ENCODE data around the gene RILP. TPM values are rescaled to one million over a fixed set of nuclear protein-coding genes. Genes with fewer than 3 reads are reported as not detected.

The RILP gene
- total and polyA plus RNA-seq, 8 donors, result 6.6 to 14.4 (median 8.1) TPM

- H3K27ac ChIP-seq, result no peak overlapping the region
- no peaks in the 10 kb centered on the region for H3K36me3 ChIP-seq
- peaks cover 6 to 14% (median 8%) of the 10 kb centered on the region in 3 donors for H3K4me1 ChIP-seq
- 72 to 80% methylated on average over 12 of the region's 12 CpGs for WGBS, 2 donors
- no peak for ATAC-seq
- no peak for DNase-seq
- H3K4me3 ChIP-seq, result no peak overlapping the region
- no peak for FAIRE-seq
- intact Hi-C loops (cut with DNase I), result no loop called here
- no peak for TF ChIP-seq CTCF (IDR thresholded peaks at IDR 0.05)
- no peaks in the 10 kb centered on the region for H3K27me3 ChIP-seq
- H3K9me3 ChIP-seq, result no peaks in the 10 kb centered on the region
Measured at GRCh38 chr17:1641065-1641403, 8.6 kb downstream of the RILP start.

- whole genome bisulfite sequencing, 2 donors, result 51 to 55% methylated on average over 23 of the region's 23 CpGs
Measured at GRCh38 chr17:1640329-1641064, 9.2 kb downstream of the RILP start.

GRCh38 chr17:1639549-1640180 is 10.0 kb downstream of the RILP start:
- WGBS, 2 donors, result 54 to 55% methylated on average over 11 of the region's 11 CpGs
- no peak for TF ChIP-seq CTCF (IDR thresholded peaks at IDR 0.05)

More at GRCh38 chr17:1640329-1641064, 9.2 kb downstream of the RILP start:
- Histone ChIP-seq H3K36me3 (no peaks in the 10 kb centered on the region), H3K9me3 (no peaks in the 10 kb centered on the region), H3K27me3 (no peaks in the 10 kb centered on the region), H3K27ac (peak overlapping the region in 1 of 4 donors; percentile 5), H3K4me3 (no peak overlapping the region), H3K4me1 (peaks cover 6 to 14% (median 8%) of the 10 kb centered on the region in 3 donors)
- intact Hi-C loops (cut with DNase I), result no loop called here
- TF ChIP-seq CTCF (IDR thresholded peaks at IDR 0.05), result no peak
- DNase-seq (peak in 5 of 6 donors; percentile 35 to 86 (median 72)), FAIRE-seq (no peak), ATAC-seq (peak; percentile 17 to 40 (median 26))

GRCh38 chr17:1638624-1639300 is 10.9 kb downstream of the RILP start:
- no peak for ATAC-seq
- Histone ChIP-seq H3K4me3 (no peak overlapping the region), H3K36me3 (no peaks in the 10 kb centered on the region), H3K9me3 (no peaks in the 10 kb centered on the region), H3K27ac (no peak overlapping the region), H3K4me1 (peaks cover under 1 to 6% (median under 1%) of the 10 kb centered on the region in 3 donors), H3K27me3 (no peaks in the 10 kb centered on the region)
- FAIRE-seq, result no peak
- no peak for DNase-seq
- WGBS, 2 donors, result 78 to 88% methylated on average over 19 of the region's 19 CpGs
- no peak for TF ChIP-seq CTCF (IDR thresholded peaks at IDR 0.05)
- intact Hi-C loops (cut with DNase I), result loop anchor here in 1 of 3 donors (5.0 kb wide), 1 partner anchor 66 kb away; no protein-coding TSS in a partner anchor

More at GRCh38 chr17:1639549-1640180, 10.0 kb downstream of the RILP start:
- Histone ChIP-seq H3K4me3 (no peak overlapping the region), H3K27me3 (no peaks in the 10 kb centered on the region), H3K4me1 (peaks cover 6 to 14% (median 8%) of the 10 kb centered on the region in 3 donors), H3K27ac (no peak overlapping the region), H3K9me3 (no peaks in the 10 kb centered on the region), H3K36me3 (no peaks in the 10 kb centered on the region)
- FAIRE-seq, result no peak
- intact Hi-C loops (cut with DNase I), result loop anchor here in 1 of 3 donors (5.0 kb wide), 1 partner anchor 67 kb away; no protein-coding TSS in a partner anchor
- ATAC-seq, result peak in 3 of 4 donors; percentile 7 to 42 (median 7)
- DNase-seq, result peak in 3 of 6 donors; percentile 40 to 49 (median 47)

All from pancreas (tissue), 10 donors.